Keratinocyte (primary cell): ENCODE data around the gene DDAH1. TPM values are rescaled to one million over a fixed set of nuclear protein-coding genes. Genes with fewer than 3 reads are reported as not detected.
"Not testable (repeated sequence)": the region's sequence is repeated elsewhere in the genome, so short reads cannot be mapped to it uniquely, and the experiment has no call there.

ENCODE experiments used
- DNase-seq: peaks from one replicate; pipeline ENCODE4 v3.0.0-alpha.2; 2011; ENCODE audit warnings: low read depth, missing footprints, low spot score
- FAIRE-seq: peaks from 2 replicates; lab custom pipeline; 2011; peaks lifted over from hg19 to GRCh38; lab: Jason Lieb, UNC
- H2AFZ ChIP-seq: 2 replicates; pipeline ENCODE4 v1.6.0; 2012; ENCODE audit warnings: low read length, control low read depth, inconsistent platforms; ENCODE audit not compliant: control insufficient read depth
- H3K27ac ChIP-seq: 2 replicates; pipeline ENCODE4 v1.5.1; 2011; ENCODE audit warnings: low read length; ENCODE audit not compliant: control insufficient read depth, insufficient read depth
- H3K27me3 ChIP-seq: 3 replicates; pipeline ENCODE4 v1.6.0; 2011; ENCODE audit warnings: low read length; ENCODE audit not compliant: control insufficient read depth, insufficient read depth; ENCODE audit errors: extremely low read depth
- H3K36me3 ChIP-seq, 2 experiments: 2 replicates in 1 of 2; 3 replicates in 1 of 2; pipeline ENCODE4 v1.5.1; 2011; ENCODE audit warnings: low read length in 2 of 2, mild to moderate bottlenecking in 1 of 2; ENCODE audit not compliant: control insufficient read depth in 2 of 2, insufficient read depth in 2 of 2; ENCODE audit errors: extremely low read depth in 1 of 2
- H3K4me1 ChIP-seq: 3 replicates; pipeline ENCODE4 v1.5.1; 2011; ENCODE audit warnings: low read length; ENCODE audit not compliant: control insufficient read depth, insufficient read depth; ENCODE audit errors: extremely low read depth
- H3K4me2 ChIP-seq: 3 replicates; pipeline ENCODE4 v1.6.0; 2011; ENCODE audit warnings: low read depth, low read length; ENCODE audit not compliant: control insufficient read depth, insufficient read depth; ENCODE audit errors: extremely low read depth
- H3K4me3 ChIP-seq, 3 experiments: fragments of 200-600 bp in 1 of 3; sonication (generic) in 1 of 3; 2 replicates in 2 of 3; 3 replicates in 1 of 3; pipeline ENCODE4 v1.5.1; 2011 to 2016; ENCODE audit warnings: low read length in 3 of 3, mild to moderate bottlenecking in 3 of 3, control low read depth in 2 of 3, inconsistent platforms in 1 of 3, low read depth in 1 of 3, mixed read lengths in 1 of 3, mixed run types in 1 of 3, moderate library complexity in 1 of 3; ENCODE audit not compliant: control insufficient read depth in 2 of 3, insufficient read depth in 2 of 3; ENCODE audit errors: extremely low read depth in 1 of 3
- H3K79me2 ChIP-seq: 2 replicates; pipeline ENCODE4 v1.6.0; 2012; ENCODE audit warnings: low read length; ENCODE audit not compliant: control insufficient read depth, insufficient read depth
- H3K9ac ChIP-seq: 3 replicates; pipeline ENCODE4 v1.6.0; 2011; ENCODE audit warnings: low read length; ENCODE audit not compliant: control insufficient read depth, insufficient read depth; ENCODE audit errors: extremely low read depth
- H3K9me1 ChIP-seq: 3 replicates; pipeline ENCODE4 v1.6.0; 2011; ENCODE audit warnings: low read length; ENCODE audit not compliant: control insufficient read depth, insufficient read depth; ENCODE audit errors: extremely low read depth
- H3K9me3 ChIP-seq: 2 replicates; pipeline ENCODE4 v1.5.1; 2012; ENCODE audit warnings: low read depth, low read length; ENCODE audit not compliant: control insufficient read depth
- H4K20me1 ChIP-seq: 3 replicates; pipeline ENCODE4 v1.6.0; 2011; ENCODE audit warnings: low read length; ENCODE audit not compliant: control insufficient read depth, insufficient read depth; ENCODE audit errors: extremely low read depth
- CTCF ChIP-seq, 3 experiments: IDR thresholded peaks in 1 of 3; conservative IDR thresholded peaks in 1 of 3; optimal IDR thresholded peaks in 1 of 3; 2 replicates in 2 of 3; 3 replicates in 1 of 3; pipeline versions ENCODE3 to v1.5.1; 2011; ENCODE audit warnings: low read length in 3 of 3, mild to moderate bottlenecking in 3 of 3, moderate library complexity in 2 of 3, control low read depth in 1 of 3, inconsistent platforms in 1 of 3; ENCODE audit not compliant: insufficient read depth in 2 of 3; ENCODE audit errors: extremely low read depth in 1 of 3
- EZH2 ChIP-seq: IDR thresholded peaks from one replicate; pipeline ENCODE4 v1.6.1; 2012; ENCODE audit warnings: inconsistent platforms, mild to moderate bottlenecking, low read length, moderate library complexity
- dilution Hi-C: fragments of 300-500 bp; cut with MboI; formaldehyde crosslinking; loops from one replicate; pipeline ENCODE4 v1.7.0; 2020; ENCODE audit warnings: low sequenced_read_pairs; ENCODE audit not compliant: extremely low pct_ligation_motif_present
- polyA plus RNA-seq, 5 experiments: library from polyadenylated mRNA; depleted of rRNA in 3 of 5; stranded (reverse) in 3 of 5; stranded (forward) in 1 of 5; unstranded in 1 of 5; fragments of >200 nt; gene quantifications; 1 replicate in 1 of 5; 2 replicates in 3 of 5; 3 replicates in 1 of 5; pipeline versions ENCODE4 v1.2.1 to v1.2.3, GENCODE V29; 2011 to 2012; ENCODE audit warnings: missing spikeins in 2 of 5, low read depth in 1 of 5, low replicate concordance in 1 of 5

DDAH1 gene
- polyA plus RNA-seq, 1 donor (not counting 4 experiments of a cell fraction or from before 2014, with no cell fraction given): 5.8 TPM

- Histone ChIP-seq H2AFZ (no peak overlapping the region), H3K4me2 (no peak overlapping the region), H3K4me1 (no peaks in the 10 kb centered on the region), H3K36me3 (no peaks in the 10 kb centered on the region), H3K27ac (no peak overlapping the region), H4K20me1 (no peaks in the 10 kb centered on the region), H3K79me2 (no peaks in the 10 kb centered on the region), H3K4me3 (no peak overlapping the region), H3K9ac (no peak overlapping the region), H3K27me3 (no peaks in the 10 kb centered on the region), H3K9me3 (no peaks in the 10 kb centered on the region), H3K9me1 (no peaks in the 10 kb centered on the region)
- dilution Hi-C loops: no loop called here
- DNase-seq (no peak), FAIRE-seq (no peak)
- TF ChIP-seq CTCF (optimal IDR thresholded peaks at IDR 0.05 in 1 of 3, IDR thresholded peaks at IDR 0.05 in 1 of 3, conservative IDR thresholded peaks at IDR 0.05 in 1 of 3; ENCODE audit: extremely low read depth in 1 of 3, insufficient read depth in 2 of 3, low read length in 3 of 3) (no peak), EZH2 (no peak)
Observed at GRCh38 chr1:85473390-85473789, 8.4 kb upstream of the DDAH1 start.

GRCh38 chr1:85471558-85471957 is 6.6 kb upstream of the DDAH1 start:
- FAIRE-seq (no peak), DNase-seq (no peak)
- Histone ChIP-seq H3K27ac (no peak overlapping the region), H3K36me3 (no peaks in the 10 kb centered on the region), H3K9me1 (no peaks in the 10 kb centered on the region), H3K4me2 (no peak overlapping the region), H3K4me3 (no peak overlapping the region), H3K9me3 (no peaks in the 10 kb centered on the region), H3K79me2 (no peaks in the 10 kb centered on the region), H4K20me1 (no peaks in the 10 kb centered on the region), H3K27me3 (no peaks in the 10 kb centered on the region), H2AFZ (no peak overlapping the region), H3K4me1 (no peaks in the 10 kb centered on the region), H3K9ac (no peak overlapping the region)
- TF ChIP-seq EZH2 (no peak), CTCF (optimal IDR thresholded peaks at IDR 0.05 in 1 of 3, IDR thresholded peaks at IDR 0.05 in 1 of 3, conservative IDR thresholded peaks at IDR 0.05 in 1 of 3; ENCODE audit: extremely low read depth in 1 of 3, insufficient read depth in 2 of 3, low read length in 3 of 3) (no peak)
- dilution Hi-C loops: no loop called here

GRCh38 chr1:85470130-85470529 is 5.2 kb upstream of the DDAH1 start:
- dilution Hi-C loops, H3K79me2 ChIP-seq, DNase-seq, H3K4me2 ChIP-seq, H3K27ac ChIP-seq, H3K27me3 ChIP-seq, FAIRE-seq, H3K4me3 ChIP-seq, H3K9me1 ChIP-seq, H3K36me3 ChIP-seq, H2AFZ ChIP-seq, H4K20me1 ChIP-seq, H3K9ac ChIP-seq, H3K9me3 ChIP-seq, H3K4me1 ChIP-seq: not testable (repeated sequence)
